Sigmoid colon (tissue), 4 donors: ENCODE measurements around the gene RNH1.

Experiments used
- CTCF ChIP-seq, 4 experiments: fragments of 450-650 bp in 3 of 4; fragments of 200-600 bp in 1 of 4; IDR thresholded peaks; one replicate each; pipeline ENCODE4 v1.5.1; 2016 to 2019; ENCODE audit warnings: antibody characterized with exemption in 4 of 4, mild to moderate bottlenecking in 3 of 4, moderate library complexity in 2 of 4
- EP300 ChIP-seq, 4 donors: sonication (generic); formaldehyde crosslinking; IDR thresholded peaks; one replicate each; pipeline ENCODE4 v1.6.1; 2017; ENCODE audit warnings: antibody characterized with exemption in 4 of 4

GRCh38 chr11:545171-545570 lies 38.1 kb upstream of the RNH1 start:
- TF ChIP-seq CTCF (IDR thresholded peaks at IDR 0.05), result no peak
- TF ChIP-seq EP300 (IDR thresholded peaks at IDR 0.05), result no peak
